GM19099 (cell line): Measurements from ENCODE around the gene MTA1.

ENCODE experiments used
- POLR2A ChIP-seq: IDR thresholded peaks from 3 replicates; pipeline ENCODE4 v1.6.1; 2011; ENCODE audit warnings: low read depth; ENCODE audit not compliant: insufficient read length; ENCODE audit errors: extremely low read depth

MTA1 gene

GRCh38 chr14:105517096-105517495 is 97.5 kb downstream of the MTA1 start:
- TF ChIP-seq POLR2A, result no peak

- no peak for TF ChIP-seq POLR2A
These were observed 100.5 kb downstream of the MTA1 start for GRCh38 chr14:105519946-105520698.
